Activated CD8-positive, alpha-beta memory T cell treated with anti-CD3 and anti-CD28 coated beads, Interleukin-2, amount 50 U/mL, for 24 hours (primary cell): ENCODE results near the gene CCDC57.
A peak's percentile ranks its signal among the peaks of the same experiment; 100 is the strongest.

Source experiments
- DNase-seq: peaks from one replicate; pipeline ENCODE4 v3.0.0-alpha.2; 2020; ENCODE audit errors: extremely low read depth

Gene CCDC57

DNA sequence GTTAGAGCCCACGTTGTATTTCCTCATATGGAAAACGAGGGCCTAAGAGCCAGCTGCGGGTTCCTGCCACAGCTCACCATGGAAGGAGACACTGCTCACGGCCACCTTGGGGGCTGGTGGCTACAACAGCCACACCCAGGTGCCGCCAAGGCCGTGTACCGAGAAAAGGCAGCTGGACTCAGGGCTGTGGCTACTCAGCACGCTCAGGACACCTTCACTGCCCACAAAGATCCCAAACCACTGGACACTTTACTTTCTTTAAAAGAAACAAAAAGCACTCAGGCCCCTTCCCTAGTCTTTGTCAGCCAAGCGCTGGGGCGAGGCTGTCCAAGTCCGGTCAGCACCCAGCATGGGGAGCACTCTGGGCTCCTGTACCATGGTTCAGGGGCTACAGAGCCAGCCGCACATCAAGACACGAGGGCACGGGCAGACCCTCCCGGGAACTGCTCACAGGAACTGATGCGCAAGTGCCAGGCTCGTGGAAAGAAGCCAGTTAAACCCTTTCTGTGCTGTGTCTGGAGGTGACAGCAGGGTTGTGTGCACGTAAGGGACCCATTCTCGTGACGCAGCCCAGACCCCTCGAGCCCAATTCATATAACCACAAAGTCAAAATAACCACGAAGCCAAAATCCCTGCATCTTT lies 34.7 kb upstream of the CCDC57 start:
- DNase-seq, result no peak

DNA sequence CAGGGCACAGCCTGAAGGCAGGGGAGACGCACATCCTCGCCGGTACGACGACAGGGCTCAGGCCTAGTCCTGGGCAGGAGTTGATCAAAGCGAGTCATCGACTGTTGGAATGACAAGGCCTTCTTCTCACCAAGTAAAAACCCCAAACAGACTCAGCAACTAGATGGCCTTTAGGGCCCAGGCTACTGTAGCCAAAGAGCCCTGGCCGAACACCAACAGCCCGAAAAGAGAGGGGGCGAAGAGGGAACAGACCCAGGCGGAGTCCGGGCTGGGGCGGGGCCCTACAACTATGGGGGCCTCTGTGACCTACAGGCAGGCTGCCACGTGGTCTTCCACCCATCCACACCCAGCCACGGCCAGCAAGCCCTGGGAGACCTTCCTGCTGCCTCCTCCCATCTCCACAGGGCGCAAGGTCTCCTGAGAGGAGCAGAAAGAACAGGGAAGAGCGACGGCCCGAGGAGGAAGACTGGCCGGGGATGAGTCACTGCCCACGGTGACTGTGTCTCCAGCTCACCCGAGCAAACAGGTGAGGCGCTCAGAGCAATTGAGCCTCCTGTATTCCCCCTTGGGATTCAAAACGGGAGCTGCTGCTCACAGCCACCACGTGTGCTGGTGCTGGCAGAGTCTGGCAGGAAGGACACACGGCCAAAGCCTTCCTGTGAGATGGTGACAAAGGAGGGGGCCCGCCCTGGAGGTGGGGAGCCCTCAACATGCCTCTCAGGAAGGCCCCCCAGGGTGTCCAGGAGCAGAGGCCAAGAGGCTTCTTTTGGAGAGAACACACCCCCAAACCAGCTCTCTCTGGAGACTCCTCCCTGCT lies 33.9 kb upstream of the CCDC57 start:
- no peak for DNase-seq

DNA sequence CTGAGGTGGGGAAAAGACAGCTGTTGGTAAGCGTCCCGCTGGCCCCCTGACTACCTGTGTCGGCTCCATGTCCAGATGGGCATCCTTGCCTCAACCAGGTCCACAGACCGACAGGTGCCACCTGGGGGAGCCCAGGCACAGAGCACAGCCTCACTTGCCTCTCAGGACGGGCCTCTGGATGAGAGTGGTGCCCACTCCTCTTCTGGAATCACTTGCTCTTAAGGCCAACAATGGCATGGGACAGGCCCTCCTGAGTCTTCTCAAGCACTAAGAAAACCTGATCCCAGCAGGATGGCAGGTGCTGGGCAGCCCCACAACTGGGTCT lies 33.4 kb upstream of the CCDC57 start:
- no peak for DNase-seq

DNA sequence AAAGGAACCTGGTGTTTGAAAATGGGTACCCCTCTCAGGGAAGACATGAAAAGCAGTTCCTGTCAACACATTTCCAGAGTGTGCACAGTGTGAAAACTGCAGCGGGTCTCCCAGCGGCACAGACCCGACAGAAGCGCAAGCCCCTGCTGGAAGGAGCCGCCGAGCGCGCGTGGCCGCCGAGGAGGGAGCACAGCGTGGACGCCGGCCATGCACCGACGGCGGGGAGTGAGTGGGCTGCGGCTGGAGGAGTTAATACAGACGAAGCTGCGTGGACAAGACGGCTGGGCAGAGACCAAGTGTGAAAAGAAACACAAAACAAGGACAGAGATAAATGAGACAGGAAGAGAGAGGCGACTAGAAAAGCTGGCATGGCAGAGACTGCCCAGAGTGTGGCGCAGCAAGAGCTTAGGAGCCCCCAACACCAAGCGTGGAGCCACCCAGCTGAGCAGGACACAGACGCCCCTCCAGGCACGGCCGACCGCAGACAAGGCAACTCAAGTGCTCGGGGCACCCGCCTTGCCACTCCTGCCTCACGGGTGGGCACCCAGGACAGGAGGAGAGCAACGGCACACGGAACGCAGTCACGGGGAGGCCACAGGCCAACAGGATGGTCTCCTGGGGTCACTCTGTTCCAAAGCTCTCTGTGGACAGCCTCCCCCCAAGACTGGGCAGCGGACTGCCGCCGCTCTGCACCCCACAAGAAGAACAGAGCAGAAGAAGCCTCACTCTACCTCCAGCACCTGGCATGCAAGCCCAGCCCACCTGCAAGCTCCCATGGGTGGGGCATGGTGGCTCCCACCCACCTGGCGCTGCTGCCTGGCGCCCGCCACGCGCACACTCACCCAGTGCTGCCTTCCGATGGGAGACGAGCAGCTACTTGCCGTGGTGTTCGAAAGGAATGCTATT lies 32.7 kb upstream of the CCDC57 start:
- no peak for DNase-seq

DNA sequence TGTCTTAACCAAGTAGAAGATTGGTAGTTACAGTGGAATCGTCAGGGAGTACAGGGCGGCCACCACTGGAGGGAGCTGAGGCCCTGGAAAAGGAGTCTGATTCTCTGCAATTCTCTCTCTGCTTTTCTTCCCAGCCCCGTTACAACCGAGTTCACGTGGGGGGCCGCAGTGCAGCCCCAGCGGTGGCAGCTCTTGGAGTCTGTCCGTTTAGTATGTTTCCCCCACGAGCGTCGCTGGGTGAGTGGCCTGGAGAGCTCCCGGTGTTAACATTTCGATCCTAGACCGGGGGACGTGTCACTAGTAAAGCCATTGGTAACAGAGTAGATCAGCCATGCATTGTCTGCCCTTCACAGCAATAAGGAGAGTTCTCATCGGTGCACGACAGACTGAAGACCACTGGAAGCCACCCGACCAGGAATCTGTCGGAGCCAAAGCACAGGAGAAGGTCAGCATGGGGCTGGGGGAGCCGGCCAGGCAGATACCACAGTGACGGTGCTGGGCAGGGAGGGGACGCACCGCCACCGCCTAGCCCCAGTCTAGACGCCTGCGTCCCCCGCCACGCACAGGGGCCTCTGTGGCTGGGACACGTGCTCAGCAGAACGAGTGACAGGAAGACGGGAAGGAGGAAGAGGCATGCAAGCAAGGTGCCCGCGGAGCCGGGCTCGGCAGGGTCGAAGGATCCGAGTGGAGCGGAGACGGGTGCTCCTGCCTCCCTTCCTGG lies 31.9 kb upstream of the CCDC57 start:
- no peak for DNase-seq

DNA sequence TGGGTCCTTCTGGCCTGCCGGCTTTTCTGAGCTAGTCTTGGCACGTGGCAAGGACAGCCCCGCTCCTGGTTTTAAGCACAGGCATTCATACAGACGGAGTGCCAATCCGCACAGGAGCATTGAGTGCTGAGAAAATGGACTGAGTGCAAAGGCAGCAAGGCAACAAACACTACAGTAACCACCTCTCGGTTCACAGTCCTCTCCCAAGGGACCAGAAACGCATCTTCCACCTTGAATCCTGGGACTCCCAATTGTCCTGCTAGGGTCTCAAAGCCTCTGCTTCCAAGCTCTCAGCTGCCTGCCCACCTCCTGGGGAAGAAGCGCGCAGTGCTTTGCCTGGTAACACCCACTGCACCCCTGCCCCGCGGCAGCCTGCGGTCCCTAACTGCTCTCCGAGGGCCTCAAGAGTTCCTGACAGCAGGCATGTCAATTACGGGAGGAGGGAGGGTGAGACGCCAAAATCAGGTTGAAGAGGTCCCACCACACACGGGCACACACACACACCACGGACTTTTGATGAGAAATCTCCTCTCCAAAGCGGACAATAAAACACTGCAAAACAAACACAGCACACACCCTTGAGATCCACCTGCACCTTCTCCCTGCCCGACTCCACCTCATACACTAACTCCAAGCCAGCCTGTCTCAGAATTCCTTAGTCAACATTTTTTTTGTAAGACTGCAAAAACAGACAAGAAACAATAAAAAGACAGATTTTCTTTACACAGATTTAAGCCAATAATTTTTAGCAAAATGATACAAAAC lies 31.2 kb upstream of the CCDC57 start:
- no peak for DNase-seq

DNA sequence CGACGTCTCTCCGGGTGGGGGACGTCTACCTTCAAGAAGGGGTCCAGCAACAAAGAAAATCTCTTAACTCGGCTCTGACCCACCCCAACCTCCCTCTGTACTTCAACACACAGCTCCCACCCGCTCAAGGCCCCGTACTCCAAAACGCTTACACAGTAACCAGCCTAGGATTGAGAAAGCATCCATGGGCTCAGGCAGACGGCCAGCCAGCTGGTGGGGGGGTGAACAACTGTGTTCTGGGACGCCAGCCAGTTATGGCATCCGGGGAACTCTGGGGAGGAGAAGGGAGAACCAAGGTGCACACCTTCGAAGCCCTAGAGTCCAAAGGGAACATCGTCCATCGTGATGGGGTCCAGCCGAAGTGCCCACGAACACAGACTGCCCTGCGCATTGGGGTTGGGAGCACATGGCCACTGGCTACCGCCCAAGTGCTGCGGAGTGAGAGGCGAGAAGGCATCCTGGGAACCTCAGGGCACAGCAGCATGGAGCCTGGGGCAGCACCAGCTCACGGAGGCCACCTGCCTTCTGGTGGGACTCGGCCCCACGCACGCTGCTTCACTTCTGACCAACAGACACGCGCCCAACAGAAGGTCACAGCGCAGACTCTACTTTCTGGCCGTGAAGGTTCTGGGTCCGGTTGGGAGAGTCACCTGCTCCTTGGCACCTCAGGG lies 30.5 kb upstream of the CCDC57 start:
- DNase-seq, result no peak

DNA sequence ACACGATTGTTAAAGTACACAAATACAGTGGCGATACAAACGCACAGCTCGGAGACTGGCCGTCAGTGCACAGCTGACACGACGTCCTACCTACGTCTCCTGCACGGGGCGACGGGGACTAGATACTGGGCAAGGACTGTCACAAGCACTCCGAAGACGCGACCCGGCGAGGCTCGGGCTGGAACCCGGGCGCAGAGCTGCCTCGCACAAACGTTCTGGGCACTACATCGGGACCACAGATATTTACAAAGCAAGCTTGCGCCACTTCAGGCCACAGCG lies 30.0 kb upstream of the CCDC57 start:
- no peak for DNase-seq

DNA sequence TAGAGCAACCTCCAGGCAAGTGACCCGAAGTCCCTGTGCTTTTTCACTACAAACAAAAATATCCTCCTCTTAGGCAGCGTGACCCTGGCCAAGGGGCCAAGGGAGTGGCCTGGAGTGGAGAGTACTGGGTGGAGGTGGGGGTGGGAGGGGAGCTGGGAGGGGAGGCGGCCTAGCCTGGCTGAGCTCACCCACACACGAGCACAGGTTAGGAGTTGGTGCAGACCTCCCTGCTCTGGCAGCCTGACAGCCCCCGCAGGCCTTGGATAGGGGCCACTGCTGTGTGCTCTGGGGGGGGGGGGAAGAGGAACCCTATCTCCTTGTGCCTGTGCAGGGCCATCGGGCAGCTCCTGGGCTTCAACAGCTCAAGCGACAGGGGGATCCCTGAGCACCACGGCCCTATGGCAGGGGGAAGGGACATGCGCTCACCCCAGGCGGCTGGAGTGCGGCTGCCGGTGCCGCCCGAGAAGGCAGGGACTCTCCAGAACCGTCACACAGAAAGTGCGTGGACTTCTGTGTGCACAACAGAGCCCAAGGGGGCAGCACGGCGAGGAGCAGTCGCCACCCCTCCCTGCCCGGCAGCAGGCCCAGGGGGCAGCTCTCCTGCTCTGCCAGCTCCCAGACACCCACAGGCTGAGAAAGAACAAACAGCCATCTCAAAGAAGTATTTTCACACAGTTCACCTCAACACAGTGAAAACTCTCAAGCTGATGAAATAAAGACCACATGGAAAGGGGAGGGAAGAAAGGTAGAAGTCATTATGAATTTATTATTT lies 29.5 kb upstream of the CCDC57 start:
- DNase-seq, result no peak

DNA sequence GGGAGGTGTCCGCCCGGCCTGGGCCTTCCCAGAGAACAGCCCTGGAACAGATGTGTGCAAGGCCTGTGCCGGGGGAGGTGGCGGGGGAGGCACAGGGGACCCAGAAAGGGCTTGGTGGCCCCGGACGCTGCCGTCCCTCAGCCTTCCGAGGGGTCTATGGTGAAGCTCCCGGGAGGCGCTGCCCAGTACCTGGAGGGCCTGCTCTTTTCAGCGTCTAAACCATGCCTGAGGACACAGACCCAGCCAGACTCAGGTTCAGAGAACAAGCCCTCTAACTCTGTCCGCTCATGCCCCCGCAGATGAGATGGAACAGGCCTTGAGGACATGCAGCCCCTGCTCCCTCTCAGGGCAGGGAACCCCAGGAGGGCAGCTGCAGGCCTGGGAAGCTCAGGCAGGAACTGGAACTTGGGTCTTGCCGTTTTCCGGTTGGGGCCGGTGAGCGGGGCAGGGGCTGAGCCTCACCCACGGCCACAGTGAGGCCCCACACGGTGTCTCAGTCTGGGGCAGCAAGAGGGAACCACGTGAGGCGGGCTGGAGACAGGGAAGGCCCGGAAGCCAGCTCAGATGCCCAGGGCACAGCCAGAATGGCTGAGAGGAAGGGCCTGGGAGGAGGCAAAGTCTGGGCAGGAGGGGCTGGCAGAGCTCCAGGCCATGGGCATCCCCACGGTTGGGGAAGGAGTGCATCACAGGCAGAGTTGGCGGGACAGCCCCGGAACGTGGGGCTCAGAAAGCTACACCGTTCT lies 28.7 kb upstream of the CCDC57 start:
- no peak for DNase-seq

DNA sequence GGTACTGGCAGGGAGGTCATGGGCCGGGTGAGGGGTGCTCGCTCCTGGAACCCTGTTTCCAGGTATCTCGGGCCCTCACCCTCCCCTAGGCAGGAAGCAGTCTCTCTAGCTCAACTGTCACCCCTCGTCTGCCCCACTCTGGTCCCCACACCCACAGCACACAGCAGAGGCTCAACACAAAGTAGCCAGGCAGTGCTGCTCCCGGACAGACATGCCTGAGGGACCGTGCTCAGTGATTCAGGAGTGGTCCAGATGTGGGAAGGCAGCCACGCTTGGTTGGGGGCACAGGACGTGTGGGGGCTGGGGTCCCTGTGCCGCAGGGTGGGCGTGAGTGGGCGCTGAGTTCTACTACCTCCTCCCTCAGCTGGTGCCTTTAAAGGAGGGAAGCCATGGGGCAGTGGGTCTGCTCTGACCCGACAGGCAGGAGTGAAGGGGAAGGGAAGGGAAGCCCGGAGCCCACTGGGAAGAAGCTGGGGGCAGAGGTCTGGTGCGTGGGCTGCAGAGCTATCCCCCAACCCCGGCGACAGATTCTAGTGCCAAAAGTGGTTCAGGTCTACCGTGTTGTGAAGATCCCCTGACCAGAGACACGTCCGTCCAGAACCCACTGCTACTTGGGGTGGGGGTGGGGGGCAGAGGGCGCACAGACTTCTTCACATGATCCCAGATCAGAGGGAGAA lies 28.0 kb upstream of the CCDC57 start:
- DNase-seq, result no peak

DNA sequence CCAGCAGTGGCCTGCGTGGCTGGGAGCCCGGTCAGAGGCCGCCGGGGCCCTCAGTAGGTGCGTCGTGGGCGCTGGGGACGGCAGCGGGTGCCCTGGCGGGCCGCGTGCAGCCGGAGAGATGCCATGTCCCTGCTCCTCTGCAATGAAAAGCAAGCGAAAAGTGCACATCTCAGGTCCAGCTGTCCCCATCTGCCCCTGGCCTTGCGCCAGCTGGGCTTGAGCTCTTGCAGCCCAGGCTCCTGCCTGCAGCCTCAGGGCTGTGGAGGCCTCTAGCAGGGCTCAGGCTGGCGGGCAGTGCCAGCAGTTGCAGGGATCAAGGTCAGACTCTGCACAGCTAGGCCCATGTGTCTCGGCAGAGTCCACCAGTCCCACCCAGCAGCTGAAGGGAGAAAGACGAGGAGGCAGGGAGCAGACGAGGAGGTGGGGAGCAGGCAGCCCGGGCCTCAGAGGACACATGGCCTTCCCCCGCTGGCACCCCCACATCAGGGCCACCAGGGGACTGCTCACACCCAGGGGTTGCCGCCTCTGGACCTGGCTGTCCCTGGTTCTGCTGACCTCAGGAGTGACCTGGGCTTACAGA lies 27.4 kb upstream of the CCDC57 start:
- no peak for DNase-seq

DNA sequence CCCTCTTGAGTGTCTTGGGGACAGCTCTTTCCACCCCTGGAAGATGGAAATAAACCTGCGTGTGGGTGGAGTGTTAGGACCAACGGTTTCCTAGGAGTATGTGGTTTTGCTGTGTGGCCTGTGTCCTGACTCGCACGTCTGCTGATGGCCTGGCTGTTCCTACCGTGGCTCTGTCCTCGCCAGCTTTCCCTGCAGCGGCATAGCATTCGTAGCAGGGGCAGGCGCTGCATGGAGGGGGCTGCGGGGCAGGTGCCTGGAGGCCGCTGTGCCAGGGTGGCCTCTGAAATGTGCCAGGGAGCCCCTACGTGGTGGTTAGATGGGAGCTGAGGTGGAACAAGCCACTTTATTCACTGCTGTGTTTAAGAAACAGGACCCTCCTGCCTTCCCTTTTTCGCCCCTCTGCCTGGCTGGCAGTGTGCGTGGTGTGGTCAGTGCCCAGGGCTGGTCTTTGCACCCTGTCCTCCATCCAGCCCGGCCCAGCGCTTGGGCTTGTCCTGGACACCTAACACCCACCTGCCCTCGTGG lies 26.8 kb upstream of the CCDC57 start:
- DNase-seq, result no peak

DNA sequence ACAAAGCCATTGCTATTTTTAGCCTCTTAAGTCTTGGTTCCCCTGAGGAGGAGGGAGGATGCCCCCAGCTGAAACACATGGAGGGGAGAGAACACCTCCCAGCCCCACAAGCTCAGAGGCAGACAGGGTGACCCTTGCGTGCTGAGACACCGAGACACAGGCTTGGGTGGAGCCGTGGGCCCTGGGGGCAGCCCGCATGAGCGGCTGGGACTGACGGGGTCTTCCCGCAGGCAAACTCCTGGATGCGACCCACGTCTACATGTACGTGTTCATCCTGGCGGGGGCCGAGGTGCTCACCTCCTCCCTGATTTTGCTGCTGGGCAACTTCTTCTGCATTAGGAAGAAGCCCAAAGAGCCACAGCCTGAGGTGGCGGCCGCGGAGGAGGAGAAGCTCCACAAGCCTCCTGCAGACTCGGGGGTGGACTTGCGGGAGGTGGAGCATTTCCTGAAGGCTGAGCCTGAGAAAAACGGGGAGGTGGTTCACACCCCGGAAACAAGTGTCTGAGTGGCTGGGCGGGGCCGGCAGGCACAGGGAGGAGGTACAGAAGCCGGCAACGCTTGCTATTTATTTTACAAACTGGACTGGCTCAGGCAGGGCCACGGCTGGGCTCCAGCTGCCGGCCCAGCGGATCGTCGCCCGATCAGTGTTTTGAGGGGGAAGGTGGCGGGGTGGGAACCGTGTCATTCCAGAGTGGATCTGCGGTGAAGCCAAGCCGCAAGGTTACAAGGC lies 26.0 kb upstream of the CCDC57 start:
- peak; percentile 42 for DNase-seq

DNA sequence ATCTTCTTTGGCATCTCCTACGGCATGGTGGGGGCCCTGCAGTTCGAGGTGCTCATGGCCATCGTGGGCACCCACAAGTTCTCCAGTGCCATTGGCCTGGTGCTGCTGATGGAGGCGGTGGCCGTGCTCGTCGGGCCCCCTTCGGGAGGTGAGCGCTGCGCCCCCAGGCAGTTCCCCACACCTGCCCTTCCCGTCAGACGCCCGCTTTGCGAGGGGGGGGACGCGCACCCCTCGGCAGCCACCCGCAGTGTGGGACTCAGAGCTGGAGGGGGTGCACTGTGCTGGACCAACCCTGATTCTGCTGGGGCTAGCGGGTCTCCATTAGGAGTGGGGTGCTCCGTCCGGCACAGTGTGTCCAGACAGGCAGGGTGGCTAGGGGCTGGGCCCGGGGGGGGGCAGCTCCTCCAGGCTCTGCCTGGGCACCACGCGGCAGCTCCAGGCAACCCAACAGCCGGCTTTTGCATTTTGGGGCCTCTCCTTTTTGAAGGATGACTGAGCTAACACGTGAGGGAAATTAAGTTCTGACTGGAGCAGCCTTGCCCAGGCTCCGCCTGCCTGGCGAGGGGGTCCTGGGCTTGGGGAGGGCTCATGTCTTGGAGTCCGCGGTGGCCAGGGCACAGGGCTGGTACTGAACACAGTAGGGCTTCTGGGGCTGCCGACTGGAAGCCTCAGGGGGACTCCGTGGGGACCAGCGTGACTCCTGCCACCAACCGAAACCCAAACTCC lies 25.3 kb upstream of the CCDC57 start:
- no peak for DNase-seq

DNA sequence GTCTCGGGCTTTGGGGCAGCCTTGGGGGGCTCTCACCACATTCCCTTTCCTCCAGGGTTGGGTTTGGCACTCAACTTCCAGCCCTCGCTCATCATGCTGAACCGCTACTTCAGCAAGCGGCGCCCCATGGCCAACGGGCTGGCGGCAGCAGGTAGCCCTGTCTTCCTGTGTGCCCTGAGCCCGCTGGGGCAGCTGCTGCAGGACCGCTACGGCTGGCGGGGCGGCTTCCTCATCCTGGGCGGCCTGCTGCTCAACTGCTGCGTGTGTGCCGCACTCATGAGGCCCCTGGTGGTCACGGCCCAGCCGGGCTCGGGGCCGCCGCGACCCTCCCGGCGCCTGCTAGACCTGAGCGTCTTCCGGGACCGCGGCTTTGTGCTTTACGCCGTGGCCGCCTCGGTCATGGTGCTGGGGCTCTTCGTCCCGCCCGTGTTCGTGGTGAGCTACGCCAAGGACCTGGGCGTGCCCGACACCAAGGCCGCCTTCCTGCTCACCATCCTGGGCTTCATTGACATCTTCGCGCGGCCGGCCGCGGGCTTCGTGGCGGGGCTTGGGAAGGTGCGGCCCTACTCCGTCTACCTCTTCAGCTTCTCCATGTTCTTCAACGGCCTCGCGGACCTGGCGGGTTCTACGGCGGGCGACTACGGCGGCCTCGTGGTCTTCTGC lies 24.6 kb upstream of the CCDC57 start:
- DNase-seq, result no peak
